NCI-H2081 (cell line): Measurements from ENCODE around the gene GUCY1A1.

Experiments used
- DNase-seq, 2 experiments: peaks; one replicate each; lab custom pipeline; 2025; lab: John Stamatoyannopoulos, UW

GUCY1A1 gene

GRCh38 chr4:155659176-155659575 lies 7.5 kb upstream of the GUCY1A1 start:
- no peak for DNase-seq

- no peak for DNase-seq
These were observed 6.2 kb upstream of the GUCY1A1 start for GRCh38 chr4:155660436-155660835.

DNA sequence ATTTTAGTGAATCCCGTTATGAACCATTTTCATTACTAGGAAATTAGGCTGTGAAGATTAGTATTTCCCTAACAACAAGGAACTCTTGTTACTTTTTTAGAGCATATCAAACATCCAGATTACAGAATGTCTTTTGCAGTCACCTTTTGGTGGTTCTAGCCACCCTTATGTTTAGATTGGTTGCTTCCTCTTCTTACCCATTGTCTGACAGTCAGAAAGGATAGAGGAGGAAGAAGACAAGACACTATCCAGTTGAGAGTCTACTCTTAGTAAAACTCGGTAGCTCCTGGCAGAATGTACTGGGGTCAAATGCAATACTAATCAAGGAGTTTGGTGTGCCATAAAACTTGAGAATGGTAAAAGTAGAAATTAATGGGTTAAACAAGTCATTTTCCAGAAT lies 1.6 kb upstream of the GUCY1A1 start:
- no peak for DNase-seq

- DNase-seq = peak; percentile 39 to 59
These were observed 547 bp downstream of the GUCY1A1 start for GRCh38 chr4:155667222-155667567.

GRCh38 chr4:155667568-155668511 lies 1.2 kb downstream of the GUCY1A1 start:
- peak; percentile 45 to 59 for DNase-seq

DNA sequence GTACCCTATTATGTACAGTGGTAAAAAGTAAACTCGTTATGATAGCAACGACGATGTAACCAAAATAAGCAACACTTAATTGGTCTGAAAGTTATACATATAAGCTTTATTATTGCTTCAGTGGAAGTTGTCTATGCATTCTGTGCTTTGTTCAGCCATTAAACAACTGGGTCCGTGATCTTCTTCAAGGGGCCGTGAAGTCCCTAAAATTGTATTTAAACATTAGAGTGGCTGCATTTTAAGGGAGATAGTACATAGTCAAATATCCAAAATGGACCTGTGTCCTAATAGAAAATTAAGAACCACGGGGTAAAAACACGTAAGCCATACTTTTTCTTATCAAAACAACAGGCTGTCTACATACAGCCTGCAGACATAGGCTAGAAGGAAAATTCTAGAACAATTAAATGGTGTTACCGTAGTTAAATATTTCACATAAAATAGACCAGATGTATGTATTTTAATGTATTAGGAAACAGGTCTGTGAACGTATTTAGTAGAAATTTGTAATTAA lies 2.1 kb downstream of the GUCY1A1 start:
- no peak for DNase-seq

GRCh38 chr4:155672342-155672741 lies 5.7 kb downstream of the GUCY1A1 start:
- DNase-seq = no peak

DNA sequence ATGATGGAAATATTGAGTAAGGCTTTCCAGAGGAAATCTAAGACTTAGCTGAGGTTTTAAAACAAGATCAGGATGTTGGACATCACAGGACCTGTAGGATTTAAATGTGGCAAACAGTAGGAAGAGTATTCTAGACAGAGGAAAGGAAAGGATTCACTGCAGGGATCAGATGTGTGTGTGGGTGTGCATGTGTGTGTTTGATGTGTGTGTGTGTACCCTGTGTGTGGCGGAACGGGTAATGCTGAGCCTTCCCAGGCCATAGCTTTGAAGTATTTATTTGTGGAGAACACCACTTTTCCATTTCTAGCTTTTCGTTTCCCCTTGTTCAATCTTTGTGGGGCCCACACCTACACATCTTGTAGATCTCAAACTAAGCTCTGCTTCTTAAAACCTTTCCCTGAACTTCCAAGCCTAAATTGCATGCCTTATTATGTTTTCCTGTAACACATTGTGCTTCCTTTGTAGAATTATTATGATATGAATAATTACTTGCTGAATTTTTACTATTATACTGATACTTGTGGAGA lies 6.9 kb downstream of the GUCY1A1 start:
- DNase-seq = no peak

GRCh38 chr4:155674669-155675071 lies 8.0 kb downstream of the GUCY1A1 start:
- DNase-seq = no peak

DNA sequence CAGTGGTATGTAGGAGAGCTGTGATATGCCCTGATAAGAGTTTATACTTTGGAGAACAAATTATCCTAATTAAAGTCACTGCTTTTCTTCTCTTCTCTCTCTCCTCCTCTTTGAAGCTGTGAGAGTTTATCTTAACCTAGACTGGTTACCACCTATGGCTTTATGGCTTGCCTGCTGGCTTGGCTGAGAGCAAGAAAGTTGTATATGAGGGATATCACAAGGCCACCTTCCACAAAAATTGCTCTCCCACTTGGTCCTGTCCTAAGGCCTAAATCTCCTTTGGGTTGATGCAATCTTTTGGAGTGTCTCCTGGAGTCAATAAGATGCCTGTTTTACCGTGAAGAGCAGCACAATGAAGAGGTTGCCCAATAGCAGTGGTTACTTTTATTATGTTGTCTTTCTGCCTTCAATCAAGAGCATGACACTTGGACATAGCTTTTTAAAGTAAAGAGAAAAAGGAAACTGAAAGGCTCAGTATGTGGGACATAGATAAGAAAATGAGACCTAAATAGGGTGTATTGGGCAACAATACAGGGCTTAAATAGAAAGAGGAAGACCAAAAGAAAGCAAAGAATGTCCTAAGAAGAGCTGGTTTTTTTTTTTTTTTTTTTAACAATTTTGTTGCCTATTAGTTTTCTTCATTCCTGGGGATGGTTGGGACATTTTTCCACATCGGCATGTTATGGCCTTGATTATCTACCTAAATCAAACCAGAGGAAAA lies 9.2 kb downstream of the GUCY1A1 start:
- no peak for DNase-seq

DNA sequence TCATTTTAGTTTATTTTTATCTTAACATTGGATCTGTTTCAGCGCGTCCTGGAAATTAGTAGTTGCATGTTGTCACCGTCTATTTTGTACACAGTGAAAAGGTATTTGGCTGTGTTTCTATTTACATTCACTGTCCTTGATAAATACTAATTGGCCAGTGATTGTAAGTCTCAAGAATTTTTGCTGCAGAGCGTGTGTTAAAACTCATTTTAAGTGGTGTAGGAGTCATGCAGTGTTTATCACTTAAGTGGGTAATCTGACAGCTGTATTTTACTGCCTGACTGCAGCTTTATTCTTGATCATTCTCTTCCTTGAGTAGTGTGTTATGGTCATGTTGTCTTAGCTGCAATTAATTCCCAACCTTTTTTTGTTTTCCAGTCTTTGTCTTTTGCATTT lies 9.8 kb downstream of the GUCY1A1 start:
- peak in 1 of 2 experiments; percentile 23 for DNase-seq

DNA sequence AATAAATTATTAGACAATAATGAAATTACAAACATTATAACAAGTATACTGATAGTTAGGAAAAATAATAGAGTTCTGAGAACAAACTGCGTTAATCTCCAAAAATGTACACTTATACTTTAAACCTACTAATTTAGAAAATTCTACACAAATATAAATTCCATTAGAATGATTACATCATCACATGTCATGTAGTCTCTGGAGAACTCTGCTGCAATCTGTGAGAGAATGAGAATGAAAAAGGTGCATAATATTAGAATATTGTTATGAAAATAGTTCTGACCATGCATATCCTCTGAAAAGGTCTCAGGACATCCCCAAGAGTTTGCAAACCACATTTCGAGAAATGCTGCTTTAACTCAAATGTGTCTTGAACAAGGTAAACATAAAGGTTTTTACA lies 11.4 kb downstream of the GUCY1A1 start:
- no peak for DNase-seq

DNA sequence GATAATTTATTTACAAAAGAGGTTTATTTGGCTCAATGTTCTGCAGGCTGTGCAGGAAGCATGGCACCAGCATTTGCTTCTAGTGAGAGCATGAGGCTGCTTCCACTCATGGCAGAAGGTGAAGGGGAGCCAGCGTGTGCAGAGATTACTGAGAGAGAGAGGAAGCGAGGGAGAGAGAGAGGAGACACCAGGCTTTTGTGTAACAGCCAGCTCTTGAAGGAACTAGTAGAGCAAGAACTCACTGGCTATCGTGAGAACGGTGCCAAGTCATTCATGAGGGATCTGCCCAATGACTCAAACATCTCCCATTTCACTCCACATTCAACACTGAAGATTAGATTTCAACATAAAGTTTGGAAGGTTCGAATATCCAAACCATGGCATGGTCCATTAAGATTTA lies 12.7 kb downstream of the GUCY1A1 start:
- no peak for DNase-seq

DNA sequence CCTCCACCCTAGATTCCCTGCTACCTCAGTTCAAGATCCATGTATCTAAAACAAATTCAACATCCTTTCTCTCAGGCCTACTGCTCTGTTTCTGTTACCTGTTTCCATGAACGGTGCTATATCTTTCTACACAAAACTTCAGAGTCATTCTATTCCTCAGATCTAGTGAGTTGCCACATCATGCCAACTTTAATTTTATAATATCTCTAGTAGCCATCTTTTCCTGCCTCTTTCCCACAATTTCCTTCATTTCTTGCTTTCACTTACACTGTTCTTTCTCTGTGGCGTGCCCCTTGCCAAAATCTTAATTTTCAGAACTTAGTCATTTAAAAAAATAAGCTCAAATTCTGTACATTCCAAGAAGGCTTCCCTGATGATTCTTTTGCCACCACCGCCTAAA lies 15.2 kb downstream of the GUCY1A1 start:
- DNase-seq = no peak

DNA sequence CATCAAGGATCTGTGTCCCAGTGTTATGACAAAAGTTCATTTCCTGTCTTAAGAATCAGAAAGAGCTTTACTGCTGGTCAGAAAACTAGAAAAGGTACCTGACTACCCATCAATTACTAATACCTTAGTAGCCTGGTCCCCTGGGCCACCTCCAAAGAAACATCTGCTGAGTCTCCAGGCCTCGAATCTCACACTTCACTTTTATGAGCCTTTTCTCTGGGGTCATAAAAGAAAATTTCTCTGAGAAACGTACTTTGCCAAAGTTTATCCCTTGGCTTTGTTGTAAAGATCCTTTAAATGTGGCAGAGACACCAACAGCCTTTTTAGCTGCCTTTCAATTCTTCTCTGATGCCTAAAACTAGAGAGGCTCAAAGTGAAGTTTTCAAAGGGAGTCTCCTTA lies 17.8 kb downstream of the GUCY1A1 start:
- DNase-seq = no peak

DNA sequence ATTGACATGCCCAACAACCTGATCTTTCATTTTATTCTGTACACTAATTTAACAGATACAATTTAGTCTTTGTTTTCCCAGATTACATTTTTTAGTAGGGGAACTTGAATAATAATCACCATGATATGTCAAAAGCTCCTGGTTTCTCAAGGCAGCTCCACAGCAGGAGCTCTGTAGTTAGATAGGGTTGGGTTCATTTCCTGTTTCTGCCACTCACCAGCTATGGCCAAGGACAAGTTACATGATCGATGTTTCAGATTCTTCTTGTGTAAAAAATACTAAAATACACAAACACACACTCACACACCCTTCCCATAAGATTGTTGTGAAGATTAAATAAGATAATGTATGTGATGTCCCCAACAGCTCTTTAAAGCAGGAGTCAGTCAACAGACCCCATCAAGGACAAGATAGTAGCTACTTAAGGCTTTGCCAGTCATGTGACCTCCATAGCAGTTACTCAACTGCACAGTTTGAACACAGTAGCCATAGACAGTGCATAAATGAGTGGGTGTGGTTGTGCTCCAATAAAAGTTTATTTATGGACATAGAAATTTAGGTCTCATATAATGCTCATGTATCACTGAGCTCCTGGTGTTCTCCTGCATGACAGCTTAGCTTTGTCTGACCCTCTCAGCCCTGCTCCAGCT lies 18.4 kb downstream of the GUCY1A1 start:
- DNase-seq = no peak

DNA sequence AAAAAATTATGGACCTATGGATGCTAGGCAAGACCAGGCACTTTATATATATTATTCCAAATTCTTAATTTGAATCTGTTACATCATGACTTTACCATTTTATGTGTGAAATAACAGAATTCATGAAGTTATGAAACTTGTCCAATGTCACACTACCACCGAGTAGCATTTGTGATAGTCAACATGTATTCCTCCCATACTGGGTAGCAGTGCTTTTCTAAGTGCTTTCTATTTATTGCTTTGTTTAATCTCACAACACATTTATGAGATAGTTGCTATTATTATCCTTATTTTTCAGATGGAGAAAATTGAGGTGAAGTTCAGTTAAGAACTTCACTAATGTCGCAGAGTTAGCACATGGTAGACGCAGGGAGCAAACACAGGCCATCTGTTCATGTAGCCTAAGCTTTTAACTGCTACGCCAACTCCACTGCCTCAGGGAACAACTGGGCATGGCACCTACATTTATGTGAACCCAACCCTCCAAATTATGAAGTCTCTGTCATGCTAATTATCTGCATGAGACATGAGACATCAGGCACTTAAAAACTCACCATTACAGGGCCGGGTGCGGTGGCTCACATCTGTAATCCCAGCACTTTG lies 20.8 kb downstream of the GUCY1A1 start:
- DNase-seq = peak; percentile 1 to 7

GRCh38 chr4:155688211-155688610 lies 21.6 kb downstream of the GUCY1A1 start:
- no peak for DNase-seq

DNA sequence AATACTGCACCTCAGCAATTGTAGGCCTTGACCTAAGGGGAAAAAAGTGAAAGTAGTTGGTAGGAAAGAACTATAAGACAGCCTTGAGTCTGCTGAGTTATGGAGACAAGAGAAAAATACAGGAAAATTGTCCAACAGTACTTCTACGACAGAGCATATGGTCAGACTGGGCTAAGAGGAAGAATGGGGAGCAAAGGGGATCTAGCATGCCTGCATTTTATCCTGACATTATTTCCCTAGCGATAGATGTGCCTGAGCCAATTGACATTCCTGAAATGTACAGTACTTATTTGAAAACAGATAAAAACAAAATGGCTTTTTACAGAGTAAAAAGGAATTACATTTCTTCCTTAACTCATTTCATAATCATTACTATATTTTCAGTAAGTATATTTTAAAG lies 22.2 kb downstream of the GUCY1A1 start:
- DNase-seq = no peak

- DNase-seq = no peak
These were observed 23.6 kb downstream of the GUCY1A1 start for GRCh38 chr4:155690044-155690837.

- DNase-seq = no peak
These were observed 25.7 kb downstream of the GUCY1A1 start for GRCh38 chr4:155692361-155692760.
